OCI-LY1 (cell line): ENCODE measurements around the gene SMPDL3A.

Source experiments
- H2AFZ ChIP-seq: fragments of 200-600 bp; sonication (generic), shearing (Covaris generic); 2 replicates; pipeline ENCODE4 v1.6.0; 2014; ENCODE audit warnings: antibody characterized with exemption, mild to moderate bottlenecking, low read length
- H3F3A ChIP-seq: fragments of 200-600 bp; sonication (generic), shearing (Covaris generic); 2 replicates; pipeline ENCODE4 v1.6.0; 2014; ENCODE audit warnings: mild to moderate bottlenecking, antibody characterized with exemption, low read length, moderate library complexity; ENCODE audit not compliant: insufficient read depth
- H3K27ac ChIP-seq: fragments of 200-600 bp; sonication (generic); 2 replicates; pipeline ENCODE4 v1.5.1; 2014; ENCODE audit warnings: low read length, mixed run types, mild to moderate bottlenecking, low read depth; ENCODE audit not compliant: poor library complexity, severe bottlenecking
- H3K27me3 ChIP-seq: fragments of 200-600 bp; sonication (generic); 2 replicates; pipeline ENCODE4 v1.6.0; 2014; ENCODE audit warnings: antibody characterized with exemption, mild to moderate bottlenecking, low read length, moderate library complexity; ENCODE audit not compliant: insufficient read depth
- H3K36me3 ChIP-seq: fragments of 200-600 bp; sonication (generic); 2 replicates; pipeline ENCODE4 v1.6.1; 2014; ENCODE audit warnings: mild to moderate bottlenecking, antibody characterized with exemption, low read length, moderate library complexity, mixed read lengths; ENCODE audit not compliant: insufficient read depth
- H3K4me1 ChIP-seq: fragments of 200-600 bp; sonication (generic); 2 replicates; pipeline ENCODE4 v1.5.1; 2014; ENCODE audit warnings: mild to moderate bottlenecking, low read length, moderate library complexity; ENCODE audit not compliant: insufficient read depth, severe bottlenecking
- H3K4me2 ChIP-seq: fragments of 200-600 bp; sonication (generic), shearing (Covaris generic); 2 replicates; pipeline ENCODE4 v1.6.1; 2014; ENCODE audit warnings: low read length
- H3K4me3 ChIP-seq: fragments of 200-600 bp; sonication (generic); 2 replicates; pipeline ENCODE4 v1.5.1; 2014; ENCODE audit warnings: low read length, low read depth, mild to moderate bottlenecking, mixed read lengths; ENCODE audit not compliant: poor library complexity, severe bottlenecking
- H3K79me2 ChIP-seq: fragments of 200-600 bp; shearing (Covaris generic); 2 replicates; pipeline ENCODE4 v1.6.1; 2016; ENCODE audit warnings: mixed run types, low read length, mixed read lengths; ENCODE audit not compliant: insufficient read depth
- H3K9ac ChIP-seq: fragments of 200-600 bp; sonication (generic), shearing (Covaris generic); 2 replicates; pipeline ENCODE4 v1.6.1; 2014; ENCODE audit warnings: mild to moderate bottlenecking, low read length, mixed read lengths
- H3K9me2 ChIP-seq: fragments of 200-600 bp; sonication (generic), shearing (Covaris generic); 2 replicates; pipeline ENCODE4 v1.6.1; 2014; ENCODE audit warnings: low read depth, mild to moderate bottlenecking, low read length, mixed read lengths
- H3K9me3 ChIP-seq: fragments of 200-600 bp; shearing (Covaris generic); 2 replicates; pipeline ENCODE4 v1.6.1; 2014; ENCODE audit warnings: low read length, mixed read lengths
- H4K20me1 ChIP-seq: fragments of 200-600 bp; sonication (generic), shearing (Covaris generic); 2 replicates; pipeline ENCODE4 v1.6.0; 2016; ENCODE audit warnings: mild to moderate bottlenecking, low read length; ENCODE audit not compliant: insufficient read depth
- EZH2 ChIP-seq: fragments of 200-600 bp; sonication (generic), shearing (Covaris generic); IDR thresholded peaks from 2 replicates; pipeline ENCODE4 v1.8.0; 2017; ENCODE audit warnings: borderline replicate concordance, mixed run types, mild to moderate bottlenecking, antibody characterized with exemption, low read length, moderate library complexity, mixed read lengths
- TF ChIP-seq, protein P1 (sequence below): fragments of 200-600 bp; sonication (generic), shearing (Covaris generic); IDR thresholded peaks from 2 replicates; pipeline ENCODE4 v1.5.1; 2017; ENCODE audit warnings: mild to moderate bottlenecking, antibody characterized with exemption, low read length, moderate library complexity, mixed read lengths

SMPDL3A gene

DNA sequence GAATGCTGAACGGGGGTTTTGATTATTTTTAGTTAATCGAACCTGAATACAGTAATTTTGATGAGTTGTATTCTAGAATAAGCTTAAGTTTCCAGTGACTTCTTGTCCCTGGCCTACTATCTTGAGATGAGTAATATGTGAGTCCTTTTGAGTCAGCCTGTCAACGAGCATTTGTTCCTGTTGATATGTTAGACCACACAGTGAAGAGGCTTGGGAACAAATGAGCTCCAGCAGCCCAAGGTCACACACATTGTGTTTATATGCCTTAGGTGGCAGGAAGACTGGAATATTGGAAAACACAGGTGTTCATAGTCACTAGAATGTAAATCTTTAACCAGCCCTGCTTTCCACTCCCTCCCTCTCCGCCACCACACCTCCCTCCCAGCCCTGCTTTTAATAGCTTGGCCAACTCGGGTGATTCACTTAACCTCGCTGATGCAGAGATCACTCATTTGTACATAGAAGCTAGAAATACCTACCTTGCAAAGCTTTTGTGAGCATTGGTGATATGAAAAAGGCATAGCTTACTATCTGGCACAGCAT, 9.1 kb downstream of the SMPDL3A start:
- H3K9ac ChIP-seq = no peak overlapping the region
- H3K9me3 ChIP-seq = no peaks in the 10 kb centered on the region
- H3K4me3 ChIP-seq = no peak overlapping the region
- no peaks in the 10 kb centered on the region for H3K4me1 ChIP-seq
- no peaks in the 10 kb centered on the region for H3F3A ChIP-seq
- no peaks in the 10 kb centered on the region for H3K9me2 ChIP-seq
- no peak overlapping the region for H3K27ac ChIP-seq
- H3K36me3 ChIP-seq = no peaks in the 10 kb centered on the region
- TF ChIP-seq EZH2 = no peak
- TF ChIP-seq, protein P1, sequence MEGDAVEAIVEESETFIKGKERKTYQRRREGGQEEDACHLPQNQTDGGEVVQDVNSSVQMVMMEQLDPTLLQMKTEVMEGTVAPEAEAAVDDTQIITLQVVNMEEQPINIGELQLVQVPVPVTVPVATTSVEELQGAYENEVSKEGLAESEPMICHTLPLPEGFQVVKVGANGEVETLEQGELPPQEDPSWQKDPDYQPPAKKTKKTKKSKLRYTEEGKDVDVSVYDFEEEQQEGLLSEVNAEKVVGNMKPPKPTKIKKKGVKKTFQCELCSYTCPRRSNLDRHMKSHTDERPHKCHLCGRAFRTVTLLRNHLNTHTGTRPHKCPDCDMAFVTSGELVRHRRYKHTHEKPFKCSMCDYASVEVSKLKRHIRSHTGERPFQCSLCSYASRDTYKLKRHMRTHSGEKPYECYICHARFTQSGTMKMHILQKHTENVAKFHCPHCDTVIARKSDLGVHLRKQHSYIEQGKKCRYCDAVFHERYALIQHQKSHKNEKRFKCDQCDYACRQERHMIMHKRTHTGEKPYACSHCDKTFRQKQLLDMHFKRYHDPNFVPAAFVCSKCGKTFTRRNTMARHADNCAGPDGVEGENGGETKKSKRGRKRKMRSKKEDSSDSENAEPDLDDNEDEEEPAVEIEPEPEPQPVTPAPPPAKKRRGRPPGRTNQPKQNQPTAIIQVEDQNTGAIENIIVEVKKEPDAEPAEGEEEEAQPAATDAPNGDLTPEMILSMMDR = no peak
- no peaks in the 10 kb centered on the region for H4K20me1 ChIP-seq
- H3K4me2 ChIP-seq = no peak overlapping the region
- H3K79me2 ChIP-seq = no peaks in the 10 kb centered on the region
- no peaks in the 10 kb centered on the region for H3K27me3 ChIP-seq
- H2AFZ ChIP-seq = no peak overlapping the region

DNA sequence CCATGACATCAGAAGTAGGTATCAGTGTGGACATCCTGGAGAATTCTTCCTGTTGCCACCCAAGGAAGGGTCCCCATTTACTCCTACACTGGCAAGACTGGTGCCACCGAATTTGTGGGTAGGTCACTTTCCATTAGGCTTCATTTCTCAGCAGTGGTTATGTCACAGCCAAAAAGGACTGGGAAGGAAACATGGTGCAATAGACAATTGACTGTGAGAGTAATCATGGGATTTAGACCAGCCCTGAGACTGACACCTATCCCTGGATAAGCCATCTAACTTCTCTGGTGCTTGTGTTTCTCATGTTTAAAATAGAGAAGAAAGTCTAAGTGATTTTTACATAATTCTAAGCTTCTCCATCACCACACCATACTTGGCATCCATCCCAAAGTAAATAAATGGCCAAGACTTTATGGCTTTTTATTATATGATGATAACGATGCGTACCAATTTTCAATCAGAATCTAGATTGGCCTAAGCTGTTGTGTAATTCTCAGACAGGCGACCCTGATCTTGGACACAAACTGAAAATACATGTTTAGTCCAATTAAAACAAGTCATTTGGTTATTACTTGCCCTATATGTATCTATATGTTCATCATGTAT, 10.2 kb downstream of the SMPDL3A start:
- Histone ChIP-seq H3K9me3 (no peaks in the 10 kb centered on the region), H3K4me1 (no peaks in the 10 kb centered on the region), H3K4me3 (no peak overlapping the region), H3K36me3 (no peaks in the 10 kb centered on the region), H3K9me2 (no peaks in the 10 kb centered on the region), H2AFZ (no peak overlapping the region), H3K79me2 (no peaks in the 10 kb centered on the region), H3K27ac (no peak overlapping the region), H3K4me2 (no peak overlapping the region), H3F3A (no peaks in the 10 kb centered on the region), H3K9ac (no peak overlapping the region), H3K27me3 (no peaks in the 10 kb centered on the region), H4K20me1 (no peaks in the 10 kb centered on the region)
- TF ChIP-seq, protein P1 = no peak
- no peak for TF ChIP-seq EZH2

DNA sequence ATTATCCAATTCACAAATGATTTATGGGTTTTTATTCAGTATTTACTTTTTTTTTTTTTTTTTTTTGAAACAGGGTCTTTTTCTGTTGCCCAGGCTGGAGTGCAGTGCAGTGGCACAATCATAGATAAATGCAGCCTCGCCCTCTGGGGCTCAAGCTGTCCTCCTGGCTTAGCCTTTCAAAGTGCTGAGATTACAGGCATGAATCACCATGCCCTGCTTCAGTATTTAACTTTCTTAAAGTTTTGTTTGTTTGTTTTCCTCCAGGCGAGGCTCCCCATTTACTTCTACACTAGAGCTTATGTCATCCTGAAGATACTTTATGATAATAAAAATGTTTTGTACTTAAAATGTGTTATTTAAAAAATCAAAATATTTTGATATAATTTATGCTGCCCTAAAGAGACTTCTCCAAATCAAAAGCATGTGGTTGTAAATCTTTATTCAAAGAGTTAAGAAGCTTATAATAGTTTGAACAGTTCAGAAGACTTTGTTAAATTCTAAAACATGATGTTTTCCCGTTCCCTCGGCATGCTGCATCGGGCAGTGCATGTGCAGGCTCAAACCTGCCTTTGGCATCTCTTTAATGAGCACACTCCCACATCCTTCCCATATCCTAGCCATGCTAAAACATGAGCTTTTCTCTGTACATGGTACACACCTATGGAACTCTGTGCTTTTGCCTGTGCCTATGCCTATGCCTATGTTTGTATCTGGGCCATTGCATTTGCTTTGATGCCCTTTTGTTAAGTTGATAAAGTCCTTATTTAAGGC, 11.0 kb downstream of the SMPDL3A start:
- no peaks in the 10 kb centered on the region for H3K9me2 ChIP-seq
- H3K4me1 ChIP-seq = no peaks in the 10 kb centered on the region
- H3K79me2 ChIP-seq = no peaks in the 10 kb centered on the region
- H3K9ac ChIP-seq = no peak overlapping the region
- H3K36me3 ChIP-seq = no peaks in the 10 kb centered on the region
- no peaks in the 10 kb centered on the region for H3F3A ChIP-seq
- no peak overlapping the region for H3K4me2 ChIP-seq
- H3K4me3 ChIP-seq = no peak overlapping the region
- TF ChIP-seq EZH2 = no peak
- TF ChIP-seq, protein P1 = no peak
- H4K20me1 ChIP-seq = no peaks in the 10 kb centered on the region
- no peaks in the 10 kb centered on the region for H3K9me3 ChIP-seq
- H2AFZ ChIP-seq = no peak overlapping the region
- no peaks in the 10 kb centered on the region for H3K27me3 ChIP-seq
- no peak overlapping the region for H3K27ac ChIP-seq
